Testis (tissue), 2 donors: ENCODE data around the gene ITPK1.
"Not testable (repeated sequence)": the region's sequence is repeated elsewhere in the genome, so short reads cannot be mapped to it uniquely, and the experiment has no call there.

Experiments used
- CTCF ChIP-seq, 3 experiments: fragments of 450-650 bp in 2 of 3; fragments of 200-600 bp in 1 of 3; sonication (generic) in 1 of 3; IDR thresholded peaks; one replicate each; pipeline ENCODE4 v1.5.1; 2016 to 2019; ENCODE audit warnings: antibody characterized with exemption in 3 of 3, mild to moderate bottlenecking in 2 of 3, moderate library complexity in 1 of 3
- POLR2A ChIP-seq: fragments of 450-650 bp; IDR thresholded peaks from one replicate; pipeline ENCODE4 v1.6.1; 2017; ENCODE audit warnings: antibody characterized with exemption, mild to moderate bottlenecking, moderate library complexity

GRCh38 chr14:93159625-93160352 is 44.1 kb upstream of the ITPK1 start:
- not testable (repeated sequence) for TF ChIP-seq POLR2A; CTCF (IDR thresholded peaks at IDR 0.05)
